Thyroid gland (tissue), 4 donors: ENCODE results near the gene PLVAP.

ENCODE experiments used
- CTCF ChIP-seq, 6 experiments: fragments of 200-600 bp in 3 of 6; fragments of 450-650 bp in 3 of 6; sonication (generic) in 3 of 6; IDR thresholded peaks; one replicate each; pipeline ENCODE4 v1.5.1; 2016 to 2019; ENCODE audit warnings: antibody characterized with exemption in 6 of 6, mild to moderate bottlenecking in 2 of 6, inconsistent platforms in 1 of 6, moderate library complexity in 1 of 6
- POLR2A ChIP-seq, 2 donors: fragments of 450-650 bp; IDR thresholded peaks; one replicate each; pipeline ENCODE4 v1.6.1; 2017; ENCODE audit warnings: antibody characterized with exemption in 2 of 2, mild to moderate bottlenecking in 2 of 2, moderate library complexity in 1 of 2

GRCh38 chr19:17326595-17326966, 50.6 kb downstream of the PLVAP start:
- TF ChIP-seq CTCF (IDR thresholded peaks at IDR 0.05) (no peak), POLR2A (IDR thresholded peaks at IDR 0.05) (no peak)
